ENCODE data around the gene EFR3B. TPM values are rescaled to one million over a fixed set of nuclear protein-coding genes. Genes with fewer than 3 reads are reported as not detected.

Gene EFR3B
- total and polyA plus RNA-seq, 4 donors, result 14.4 to 47.6 (median 42.5) TPM

GRCh38 chr2:25077789-25078169, 35.9 kb downstream of the EFR3B start:
- Histone ChIP-seq H3K27ac (ENCODE audit: low read depth, low read length) (no peak overlapping the region), H3K4me1 (ENCODE audit: control insufficient read depth, insufficient read depth, low read length) (peaks cover 10% of the 10 kb centered on the region), H3K27me3 (ENCODE audit: control insufficient read depth, insufficient read depth, low read length) (no peaks in the 10 kb centered on the region), H3K4me3 (ENCODE audit: low read depth, low read length) (no peak overlapping the region), H3K36me3 (ENCODE audit: control insufficient read depth, insufficient read depth, low read length) (peaks cover 3% of the 10 kb centered on the region), H3K9me3 (ENCODE audit: control insufficient read depth, insufficient read depth, low read length) (no peaks in the 10 kb centered on the region)
- WGBS (ENCODE audit: insufficient coverage), result 43% methylated on average over 1 of the region's 2 CpGs
- DNase-seq (ENCODE audit: low read depth in 4 of 6, low spot score in 6 of 6), result no peak

- peak in 2 of 6 donors; percentile 20 to 54 for DNase-seq (ENCODE audit: low read depth in 4 of 6, low spot score in 6 of 6)
- Histone ChIP-seq H3K4me1 (ENCODE audit: control insufficient read depth, insufficient read depth, low read length) (peaks cover 10% of the 10 kb centered on the region), H3K36me3 (ENCODE audit: control insufficient read depth, insufficient read depth, low read length) (peaks cover 3% of the 10 kb centered on the region), H3K4me3 (ENCODE audit: low read depth, low read length) (no peak overlapping the region), H3K27ac (ENCODE audit: low read depth, low read length) (peak overlapping the region; percentile 61), H3K27me3 (ENCODE audit: control insufficient read depth, insufficient read depth, low read length) (no peaks in the 10 kb centered on the region), H3K9me3 (ENCODE audit: control insufficient read depth, insufficient read depth, low read length) (no peaks in the 10 kb centered on the region)
- 52% methylated on average over 13 of the region's 16 CpGs for WGBS (ENCODE audit: insufficient coverage)
Observed at GRCh38 chr2:25078170-25079049, 36.5 kb downstream of the EFR3B start.

GRCh38 chr2:25079050-25079635, 37.3 kb downstream of the EFR3B start:
- H3K4me1 ChIP-seq (ENCODE audit: control insufficient read depth, insufficient read depth, low read length), result peaks cover 10% of the 10 kb centered on the region
- no peak for DNase-seq (ENCODE audit: low read depth in 4 of 6, low spot score in 6 of 6)
- no peaks in the 10 kb centered on the region for H3K27me3 ChIP-seq (ENCODE audit: control insufficient read depth, insufficient read depth, low read length)
- H3K36me3 ChIP-seq (ENCODE audit: control insufficient read depth, insufficient read depth, low read length), result peaks cover 3% of the 10 kb centered on the region
- no peaks in the 10 kb centered on the region for H3K9me3 ChIP-seq (ENCODE audit: control insufficient read depth, insufficient read depth, low read length)
- no peak overlapping the region for H3K4me3 ChIP-seq (ENCODE audit: low read depth, low read length)
- WGBS (ENCODE audit: insufficient coverage), result 95% methylated on average over 2 of the region's 3 CpGs
- H3K27ac ChIP-seq (ENCODE audit: low read depth, low read length), result peak overlapping the region; percentile 61

- WGBS (ENCODE audit: insufficient coverage), result 95% methylated on average over 9 of the region's 9 CpGs
- DNase-seq (ENCODE audit: low read depth in 4 of 6, low spot score in 6 of 6), result peak in 1 of 6 donors; percentile 40
- H3K27ac ChIP-seq (ENCODE audit: low read depth, low read length), result no peak overlapping the region
- no peak overlapping the region for H3K4me3 ChIP-seq (ENCODE audit: low read depth, low read length)
- no peaks in the 10 kb centered on the region for H3K36me3 ChIP-seq (ENCODE audit: control insufficient read depth, insufficient read depth, low read length)
- H3K9me3 ChIP-seq (ENCODE audit: control insufficient read depth, insufficient read depth, low read length), result no peaks in the 10 kb centered on the region
- H3K4me1 ChIP-seq (ENCODE audit: control insufficient read depth, insufficient read depth, low read length), result peaks cover 10% of the 10 kb centered on the region
- H3K27me3 ChIP-seq (ENCODE audit: control insufficient read depth, insufficient read depth, low read length), result no peaks in the 10 kb centered on the region
Observed at GRCh38 chr2:25081237-25081790, 39.4 kb downstream of the EFR3B start.

- Histone ChIP-seq H3K27ac (ENCODE audit: low read depth, low read length) (no peak overlapping the region), H3K36me3 (ENCODE audit: control insufficient read depth, insufficient read depth, low read length) (no peaks in the 10 kb centered on the region), H3K9me3 (ENCODE audit: control insufficient read depth, insufficient read depth, low read length) (no peaks in the 10 kb centered on the region), H3K4me3 (ENCODE audit: low read depth, low read length) (no peak overlapping the region), H3K27me3 (ENCODE audit: control insufficient read depth, insufficient read depth, low read length) (no peaks in the 10 kb centered on the region), H3K4me1 (ENCODE audit: control insufficient read depth, insufficient read depth, low read length) (peaks cover 10% of the 10 kb centered on the region)
- no peak for DNase-seq (ENCODE audit: low read depth in 4 of 6, low spot score in 6 of 6)
- 76% methylated on average over 6 of the region's 6 CpGs for WGBS (ENCODE audit: insufficient coverage)
Observed at GRCh38 chr2:25082002-25082622, 40.2 kb downstream of the EFR3B start.

GRCh38 chr2:25085761-25086560, 44.1 kb downstream of the EFR3B start:
- peaks cover 21% of the 10 kb centered on the region for H3K4me1 ChIP-seq (ENCODE audit: control insufficient read depth, insufficient read depth, low read length)
- no peaks in the 10 kb centered on the region for H3K27me3 ChIP-seq (ENCODE audit: control insufficient read depth, insufficient read depth, low read length)
- WGBS (ENCODE audit: insufficient coverage), result no CpG with 5 or more reads among the region's 4 CpGs
- no peak overlapping the region for H3K4me3 ChIP-seq (ENCODE audit: low read depth, low read length)
- no peaks in the 10 kb centered on the region for H3K9me3 ChIP-seq (ENCODE audit: control insufficient read depth, insufficient read depth, low read length)
- peaks cover under 1% of the 10 kb centered on the region for H3K36me3 ChIP-seq (ENCODE audit: control insufficient read depth, insufficient read depth, low read length)
- DNase-seq (ENCODE audit: low read depth in 4 of 6, low spot score in 6 of 6), result peak in 1 of 6 donors; percentile 46
- H3K27ac ChIP-seq (ENCODE audit: low read depth, low read length), result no peak overlapping the region

- Histone ChIP-seq H3K4me1 (ENCODE audit: control insufficient read depth, insufficient read depth, low read length) (peaks cover 23% of the 10 kb centered on the region), H3K9me3 (ENCODE audit: control insufficient read depth, insufficient read depth, low read length) (no peaks in the 10 kb centered on the region), H3K36me3 (ENCODE audit: control insufficient read depth, insufficient read depth, low read length) (peaks cover 22% of the 10 kb centered on the region), H3K27me3 (ENCODE audit: control insufficient read depth, insufficient read depth, low read length) (no peaks in the 10 kb centered on the region), H3K4me3 (ENCODE audit: low read depth, low read length) (no peak overlapping the region), H3K27ac (ENCODE audit: low read depth, low read length) (no peak overlapping the region)
- WGBS (ENCODE audit: insufficient coverage), result 70% methylated on average over 5 of the region's 6 CpGs
- peak in 2 of 6 donors; percentile 14 to 35 for DNase-seq (ENCODE audit: low read depth in 4 of 6, low spot score in 6 of 6)
Observed at GRCh38 chr2:25088817-25089516, 47.1 kb downstream of the EFR3B start.

- peaks cover 23% of the 10 kb centered on the region for H3K4me1 ChIP-seq (ENCODE audit: control insufficient read depth, insufficient read depth, low read length)
- no peaks in the 10 kb centered on the region for H3K27me3 ChIP-seq (ENCODE audit: control insufficient read depth, insufficient read depth, low read length)
- no peaks in the 10 kb centered on the region for H3K9me3 ChIP-seq (ENCODE audit: control insufficient read depth, insufficient read depth, low read length)
- WGBS (ENCODE audit: insufficient coverage), result 67% methylated on average over 1 of the region's 11 CpGs
- peak in 2 of 6 donors; percentile 51 to 63 for DNase-seq (ENCODE audit: low read depth in 4 of 6, low spot score in 6 of 6)
- H3K36me3 ChIP-seq (ENCODE audit: control insufficient read depth, insufficient read depth, low read length), result peaks cover 24% of the 10 kb centered on the region
- no peak overlapping the region for H3K27ac ChIP-seq (ENCODE audit: low read depth, low read length)
- no peak overlapping the region for H3K4me3 ChIP-seq (ENCODE audit: low read depth, low read length)
Observed at GRCh38 chr2:25089605-25090315, 47.9 kb downstream of the EFR3B start.

Data from spinal cord (tissue), 10 donors.